Activated T-cell treated with anti-CD3 and anti-CD28 coated beads, Interleukin-2, amount 50 U/mL, for 72 hours (primary cell): ENCODE measurements around the gene KCNJ11. TPM values are rescaled to one million over a fixed set of nuclear protein-coding genes. Genes with fewer than 3 reads are reported as not detected.

ENCODE experiments used
- ATAC-seq, 2 donors: fragments of 150-1000 bp; cut with Tn5 transposase; replicated peaks in 1 of 2; 2 replicates each; pipeline ENCODE4 v1.10.0; 2021; ENCODE audit warnings: moderate library complexity in 2 of 2, mild to moderate bottlenecking in 1 of 2
- DNase-seq, 2 donors: peaks; one replicate each; pipeline ENCODE4 v3.0.0; 2021 to 2022; ENCODE audit warnings: mixed read lengths in 1 of 2
- H3K27ac Mint-ChIP-seq: one replicate; pipeline ENCODE4 v1.8.0; 2022; ENCODE audit warnings: mild to moderate bottlenecking, moderate library complexity, mixed read lengths
- H3K27me3 Mint-ChIP-seq: one replicate; pipeline ENCODE4 v1.8.0; 2022; ENCODE audit warnings: low read depth, mixed read lengths
- H3K36me3 Mint-ChIP-seq, 2 donors: one replicate each; pipeline ENCODE4 v1.8.0; 2022; ENCODE audit warnings: mixed read lengths in 2 of 2, mild to moderate bottlenecking in 1 of 2; ENCODE audit not compliant: insufficient read depth in 2 of 2
- H3K4me1 Mint-ChIP-seq: one replicate; pipeline ENCODE4 v1.8.0; 2022; ENCODE audit warnings: low read depth, mixed read lengths
- H3K4me3 Mint-ChIP-seq, 2 donors: one replicate each; pipeline ENCODE4 v1.8.0; 2022; ENCODE audit warnings: mild to moderate bottlenecking in 2 of 2, mixed read lengths in 2 of 2, moderate library complexity in 2 of 2
- H3K9me3 Mint-ChIP-seq, 2 donors: one replicate each; pipeline ENCODE4 v1.8.0; 2022; ENCODE audit warnings: mixed read lengths in 2 of 2
- total RNA-seq, 2 donors: library from RNA; stranded (reverse); gene quantifications; one replicate each; pipeline ENCODE4 v1.2.3, GENCODE V29; 2022

Gene KCNJ11
- total RNA-seq, 2 donors from 2014 or later, result 0.29 TPM; not detected in 1

GRCh38 chr11:17393472-17393871, 5.0 kb upstream of the KCNJ11 start:
- DNase-seq, result no peak

GRCh38 chr11:17392872-17393271, 4.4 kb upstream of the KCNJ11 start:
- no peak overlapping the region for H3K27ac Mint-ChIP-seq
- no peak for ATAC-seq
- peaks cover 11% of the 10 kb centered on the region for H3K27me3 Mint-ChIP-seq
- H3K4me1 Mint-ChIP-seq, result no peaks in the 10 kb centered on the region
- no peak overlapping the region for H3K4me3 Mint-ChIP-seq
- H3K36me3 Mint-ChIP-seq, result no peaks in the 10 kb centered on the region
- DNase-seq, result no peak
- H3K9me3 Mint-ChIP-seq, result no peaks in the 10 kb centered on the region

More at GRCh38 chr11:17393472-17393871, 5.0 kb upstream of the KCNJ11 start:
- no peaks in the 10 kb centered on the region for H3K36me3 Mint-ChIP-seq
- no peaks in the 10 kb centered on the region for H3K9me3 Mint-ChIP-seq
- H3K4me1 Mint-ChIP-seq, result no peaks in the 10 kb centered on the region
- H3K27me3 Mint-ChIP-seq, result peaks cover 11% of the 10 kb centered on the region
- no peak overlapping the region for H3K27ac Mint-ChIP-seq
- no peak overlapping the region for H3K4me3 Mint-ChIP-seq
- ATAC-seq, result no peak

- no peaks in the 10 kb centered on the region for H3K9me3 Mint-ChIP-seq
- no peaks in the 10 kb centered on the region for H3K4me1 Mint-ChIP-seq
- H3K27ac Mint-ChIP-seq, result no peak overlapping the region
- H3K27me3 Mint-ChIP-seq, result peaks cover 20% of the 10 kb centered on the region
- peak overlapping the region in 1 of 2 donors; percentile 22 for H3K4me3 Mint-ChIP-seq
- H3K36me3 Mint-ChIP-seq, result no peaks in the 10 kb centered on the region
- no peak for ATAC-seq
- DNase-seq, result no peak
These were observed 3.3 kb upstream of the KCNJ11 start for GRCh38 chr11:17391493-17392355.

GRCh38 chr11:17389957-17390649, 1.6 kb upstream of the KCNJ11 start:
- no peak for ATAC-seq
- H3K27me3 Mint-ChIP-seq, result peaks cover 20% of the 10 kb centered on the region
- no peaks in the 10 kb centered on the region for H3K4me1 Mint-ChIP-seq
- peak overlapping the region; percentile 57 to 76 for H3K4me3 Mint-ChIP-seq
- no peak for DNase-seq
- no peak overlapping the region for H3K27ac Mint-ChIP-seq
- H3K9me3 Mint-ChIP-seq, result no peaks in the 10 kb centered on the region
- H3K36me3 Mint-ChIP-seq, result no peaks in the 10 kb centered on the region

DNA sequence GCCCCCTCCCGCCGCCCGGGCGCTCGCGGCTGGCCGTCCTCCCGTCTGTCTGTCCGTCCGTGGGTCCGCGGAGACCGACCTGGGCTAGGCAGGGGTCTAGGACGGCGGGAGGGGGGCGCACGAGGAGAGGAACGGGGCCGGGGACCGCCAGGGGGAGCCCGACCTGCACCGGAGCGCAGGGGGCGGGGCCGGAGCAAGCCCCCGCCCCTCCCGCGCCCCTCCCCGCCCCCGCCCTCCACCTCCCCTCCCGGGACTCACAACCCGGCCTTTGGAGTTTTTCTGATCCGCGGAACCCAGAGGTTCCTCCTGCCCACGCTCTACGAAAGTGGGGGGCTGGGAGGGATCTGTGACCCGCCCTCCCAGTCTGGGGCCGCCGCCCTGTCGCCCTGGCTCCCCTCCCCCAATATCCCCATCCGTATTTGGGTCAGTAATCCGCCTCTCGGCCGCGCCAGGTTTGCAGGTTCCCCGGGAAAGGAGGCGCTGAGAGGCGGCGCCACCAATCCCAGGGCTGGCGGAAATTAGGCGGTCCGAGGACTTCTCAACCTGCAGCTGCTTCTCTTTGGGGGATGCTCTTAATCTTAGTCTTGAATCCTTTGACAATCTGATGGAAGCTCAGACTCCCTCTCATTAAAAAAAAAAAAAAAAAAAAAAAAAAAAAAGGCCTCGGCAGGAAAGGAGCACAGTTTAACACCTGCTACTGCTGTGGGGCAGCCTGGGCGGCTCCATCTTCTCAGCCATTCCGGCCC, 925 bp upstream of the KCNJ11 start:
- H3K27ac Mint-ChIP-seq, result no peak overlapping the region
- H3K27me3 Mint-ChIP-seq, result peaks cover 20% of the 10 kb centered on the region
- no peaks in the 10 kb centered on the region for H3K4me1 Mint-ChIP-seq
- DNase-seq (peak; percentile 81 to 82), ATAC-seq (peak; percentile 82 to 83)
- H3K36me3 Mint-ChIP-seq, result no peaks in the 10 kb centered on the region
- H3K4me3 Mint-ChIP-seq, result peak overlapping the region; percentile 76 to 84
- H3K9me3 Mint-ChIP-seq, result no peaks in the 10 kb centered on the region

GRCh38 chr11:17387811-17388210, 648 bp downstream of the KCNJ11 start:
- no peaks in the 10 kb centered on the region for H3K36me3 Mint-ChIP-seq
- ATAC-seq, result no peak
- H3K9me3 Mint-ChIP-seq, result no peaks in the 10 kb centered on the region
- peak overlapping the region in 1 of 2 donors; percentile 84 for H3K4me3 Mint-ChIP-seq
- no peaks in the 10 kb centered on the region for H3K4me1 Mint-ChIP-seq
- peaks cover 20% of the 10 kb centered on the region for H3K27me3 Mint-ChIP-seq
- no peak overlapping the region for H3K27ac Mint-ChIP-seq
- DNase-seq, result no peak

DNA sequence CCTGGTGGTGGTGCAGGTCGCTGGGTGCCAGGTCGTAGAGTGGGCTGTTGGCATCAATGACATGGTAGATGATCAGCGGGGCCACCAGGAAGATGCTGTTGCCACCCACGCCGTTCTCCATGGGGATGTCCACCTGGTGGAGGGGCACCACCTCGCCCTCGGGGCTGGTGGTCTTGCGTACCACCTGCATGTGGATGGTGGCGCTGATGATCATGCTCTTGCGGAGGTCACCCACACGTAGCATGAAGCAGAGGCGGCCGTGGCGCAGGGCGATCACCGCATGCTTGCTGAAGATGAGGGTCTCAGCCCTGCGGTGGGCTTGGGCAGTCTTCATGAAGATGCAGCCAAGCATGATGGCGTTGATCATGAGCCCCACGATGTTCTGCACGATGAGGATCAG, 1.2 kb downstream of the KCNJ11 start:
- no peaks in the 10 kb centered on the region for H3K36me3 Mint-ChIP-seq

GRCh38 chr11:17386331-17387084, 2.0 kb downstream of the KCNJ11 start:
- DNase-seq (peak; percentile 49 to 63), ATAC-seq (peak; percentile 46 to 56)
- no peaks in the 10 kb centered on the region for H3K36me3 Mint-ChIP-seq
- peaks cover 17% of the 10 kb centered on the region for H3K27me3 Mint-ChIP-seq
- no peaks in the 10 kb centered on the region for H3K4me1 Mint-ChIP-seq
- no peaks in the 10 kb centered on the region for H3K9me3 Mint-ChIP-seq
- no peak overlapping the region for H3K27ac Mint-ChIP-seq
- H3K4me3 Mint-ChIP-seq, result no peak overlapping the region

More for the DNA sequence above, 1.2 kb downstream of the KCNJ11 start:
- no peaks in the 10 kb centered on the region for H3K9me3 Mint-ChIP-seq
- ATAC-seq, result no peak
- peaks cover 20% of the 10 kb centered on the region for H3K27me3 Mint-ChIP-seq
- DNase-seq, result no peak
- H3K4me1 Mint-ChIP-seq, result no peaks in the 10 kb centered on the region
- H3K4me3 Mint-ChIP-seq, result peak overlapping the region in 1 of 2 donors; percentile 17
- no peak overlapping the region for H3K27ac Mint-ChIP-seq

GRCh38 chr11:17385926-17386325, 2.5 kb downstream of the KCNJ11 start:
- no peaks in the 10 kb centered on the region for H3K36me3 Mint-ChIP-seq
- H3K4me1 Mint-ChIP-seq, result no peaks in the 10 kb centered on the region
- DNase-seq (no peak), ATAC-seq (no peak)
- H3K27ac Mint-ChIP-seq, result no peak overlapping the region
- H3K4me3 Mint-ChIP-seq, result no peak overlapping the region
- peaks cover 11% of the 10 kb centered on the region for H3K27me3 Mint-ChIP-seq
- no peaks in the 10 kb centered on the region for H3K9me3 Mint-ChIP-seq

- Mint-ChIP-seq H3K27ac (no peak overlapping the region), H3K4me3 (no peak overlapping the region), H3K9me3 (no peaks in the 10 kb centered on the region), H3K27me3 (peaks cover 9% of the 10 kb centered on the region), H3K36me3 (no peaks in the 10 kb centered on the region), H3K4me1 (no peaks in the 10 kb centered on the region)
- no peak for DNase-seq
- ATAC-seq, result no peak
These were observed 3.0 kb downstream of the KCNJ11 start for GRCh38 chr11:17385492-17385891.

DNA sequence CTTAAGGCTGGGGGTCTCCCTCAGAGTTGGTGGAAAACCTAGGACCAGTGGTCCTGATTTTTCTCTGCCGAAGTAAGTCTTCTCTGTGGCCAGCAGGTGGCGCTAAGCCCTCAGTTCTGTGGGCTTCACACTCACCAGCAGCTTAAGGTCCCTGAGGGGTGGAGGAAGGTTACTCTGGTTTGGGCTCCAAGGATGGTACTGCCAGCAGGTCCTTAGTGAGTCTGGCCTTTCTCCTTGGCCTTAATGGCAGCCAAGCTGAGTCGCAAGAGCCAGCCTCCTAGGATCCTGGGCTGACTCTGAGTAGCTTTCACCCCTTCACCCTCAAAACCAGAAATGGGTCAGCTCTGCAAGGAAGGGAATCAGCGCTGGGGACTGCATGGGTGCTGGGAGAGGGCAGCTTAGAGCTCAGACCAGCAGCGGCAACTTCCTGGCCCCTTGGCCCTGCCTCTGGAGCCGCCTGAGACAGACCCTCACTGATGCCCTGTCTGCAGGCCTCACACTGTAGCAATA, 4.4 kb downstream of the KCNJ11 start:
- no peaks in the 10 kb centered on the region for H3K36me3 Mint-ChIP-seq
- H3K27me3 Mint-ChIP-seq, result peaks cover 9% of the 10 kb centered on the region
- no peaks in the 10 kb centered on the region for H3K4me1 Mint-ChIP-seq
- no peaks in the 10 kb centered on the region for H3K9me3 Mint-ChIP-seq
- H3K27ac Mint-ChIP-seq, result no peak overlapping the region
- ATAC-seq (peak; percentile 53 to 60), DNase-seq (peak; percentile 74 to 79)
- no peak overlapping the region for H3K4me3 Mint-ChIP-seq

DNA sequence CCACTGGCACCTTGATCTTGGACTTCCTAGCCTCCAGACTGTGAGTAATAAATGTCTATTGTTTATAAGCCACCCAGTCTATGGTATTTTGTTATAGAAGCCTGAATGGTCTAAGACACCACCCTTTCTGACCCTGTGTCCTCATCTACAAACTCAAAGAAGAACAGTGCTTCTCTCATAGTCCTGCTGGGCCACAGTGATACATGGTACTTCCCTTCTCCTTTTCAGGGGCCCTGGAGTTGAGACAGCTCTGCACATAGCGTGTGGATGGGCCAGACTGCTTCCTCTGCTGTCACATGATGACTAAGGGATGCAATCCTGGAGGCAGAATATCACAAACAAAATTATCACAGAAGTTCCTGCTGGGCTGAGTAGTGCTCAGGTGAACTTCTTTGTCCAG, 5.0 kb downstream of the KCNJ11 start:
- peaks cover 0 to under 1% of the 10 kb centered on the region in 2 donors for H3K36me3 Mint-ChIP-seq
- ATAC-seq (no peak), DNase-seq (no peak)
- H3K27ac Mint-ChIP-seq, result no peak overlapping the region
- H3K27me3 Mint-ChIP-seq, result peaks cover 9% of the 10 kb centered on the region
- no peaks in the 10 kb centered on the region for H3K4me1 Mint-ChIP-seq
- H3K4me3 Mint-ChIP-seq, result no peak overlapping the region
- no peaks in the 10 kb centered on the region for H3K9me3 Mint-ChIP-seq
